ENCODE results near the gene ZNF140.

DNA sequence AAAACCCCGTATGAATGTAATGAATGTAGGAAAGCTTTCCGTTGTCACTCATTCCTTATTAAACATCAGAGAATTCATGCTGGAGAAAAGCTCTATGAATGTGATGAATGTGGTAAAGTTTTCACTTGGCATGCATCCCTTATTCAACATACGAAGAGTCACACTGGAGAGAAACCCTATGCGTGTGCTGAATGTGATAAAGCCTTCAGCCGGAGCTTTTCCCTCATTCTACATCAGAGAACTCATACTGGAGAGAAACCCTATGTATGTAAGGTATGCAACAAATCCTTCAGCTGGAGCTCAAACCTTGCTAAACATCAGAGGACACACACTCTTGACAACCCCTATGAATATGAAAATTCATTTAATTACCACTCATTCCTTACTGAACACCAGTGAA lies 25.5 kb downstream of the ZNF140 start:
- TF ChIP-seq, protein P1, sequence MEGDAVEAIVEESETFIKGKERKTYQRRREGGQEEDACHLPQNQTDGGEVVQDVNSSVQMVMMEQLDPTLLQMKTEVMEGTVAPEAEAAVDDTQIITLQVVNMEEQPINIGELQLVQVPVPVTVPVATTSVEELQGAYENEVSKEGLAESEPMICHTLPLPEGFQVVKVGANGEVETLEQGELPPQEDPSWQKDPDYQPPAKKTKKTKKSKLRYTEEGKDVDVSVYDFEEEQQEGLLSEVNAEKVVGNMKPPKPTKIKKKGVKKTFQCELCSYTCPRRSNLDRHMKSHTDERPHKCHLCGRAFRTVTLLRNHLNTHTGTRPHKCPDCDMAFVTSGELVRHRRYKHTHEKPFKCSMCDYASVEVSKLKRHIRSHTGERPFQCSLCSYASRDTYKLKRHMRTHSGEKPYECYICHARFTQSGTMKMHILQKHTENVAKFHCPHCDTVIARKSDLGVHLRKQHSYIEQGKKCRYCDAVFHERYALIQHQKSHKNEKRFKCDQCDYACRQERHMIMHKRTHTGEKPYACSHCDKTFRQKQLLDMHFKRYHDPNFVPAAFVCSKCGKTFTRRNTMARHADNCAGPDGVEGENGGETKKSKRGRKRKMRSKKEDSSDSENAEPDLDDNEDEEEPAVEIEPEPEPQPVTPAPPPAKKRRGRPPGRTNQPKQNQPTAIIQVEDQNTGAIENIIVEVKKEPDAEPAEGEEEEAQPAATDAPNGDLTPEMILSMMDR (IDR thresholded peaks at IDR 0.05): no peak
- no peak for TF ChIP-seq POLR2A (IDR thresholded peaks at IDR 0.05)

Data from thyroid gland (tissue), 4 donors.